ENCODE data around the gene CKAP4. TPM values are rescaled to one million over a fixed set of nuclear protein-coding genes. Genes with fewer than 3 reads are reported as not detected.

The CKAP4 gene
- total and polyA plus RNA-seq, 2 of the 13 experiments (the other 11 are each of a cell fraction or from before 2014, with no cell fraction given): 39.2 to 70.2 TPM

GRCh38 chr12:106288494-106289195 is 40.8 kb upstream of the CKAP4 start (continued):
- TF ChIP-seq RBAK (CRISPR knock-in tag; IDR thresholded peaks at IDR 0.05): no peak
- TF ChIP-seq ZNF562 (CRISPR knock-in tag; IDR thresholded peaks at IDR 0.05; ENCODE audit: borderline replicate concordance): no peak
- TF ChIP-seq HNF1A (IDR thresholded peaks at IDR 0.05; ENCODE audit: low read depth): 0 out of 2 replicates have a peak, but pooled peaks have one; percentile 20
- TF ChIP-seq HNF1A (CRISPR knock-in tag; IDR thresholded peaks at IDR 0.05; ENCODE audit: borderline replicate concordance): peak; percentile 55; the same call in 1 of the 2 replicates
- TF ChIP-seq ZNF572 (CRISPR knock-in tag; IDR thresholded peaks at IDR 0.05): no peak
- no peak for TF ChIP-seq ZKSCAN8 (CRISPR knock-in tag; IDR thresholded peaks at IDR 0.05; ENCODE audit: borderline replicate concordance)
- peak; percentile 79; the same call in 1 of the 2 replicates for TF ChIP-seq PRDM10 (CRISPR knock-in tag; IDR thresholded peaks at IDR 0.05; ENCODE audit: low read depth)
- no peak for TF ChIP-seq ZC3H4 (CRISPR knock-in tag; IDR thresholded peaks at IDR 0.05; ENCODE audit: borderline replicate concordance)
- peak; percentile 48 for TF ChIP-seq MAX (IDR thresholded peaks at IDR 0.05)
- peak; percentile 26; the same call in 1 of the 2 replicates for TF ChIP-seq ZMYM4 (CRISPR knock-in tag; IDR thresholded peaks at IDR 0.05)
- TF ChIP-seq ZNF713 (CRISPR knock-in tag; IDR thresholded peaks at IDR 0.05): no peak
- TF ChIP-seq SP5 (CRISPR knock-in tag; IDR thresholded peaks at IDR 0.05; ENCODE audit: borderline replicate concordance, low read depth): no peak; the same call in 1 of the 2 replicates
- no peak for TF ChIP-seq MBNL3 (CRISPR knock-in tag; conservative IDR thresholded peaks at IDR 0.05)
- TF ChIP-seq ZNF256 (CRISPR knock-in tag; conservative IDR thresholded peaks at IDR 0.05): no peak
- no peak for TF ChIP-seq SIX4 (CRISPR knock-in tag; IDR thresholded peaks at IDR 0.05)
- TF ChIP-seq ZFY (CRISPR knock-in tag; IDR thresholded peaks at IDR 0.05): 0 out of 2 replicates have a peak, but pooled peaks have one; percentile 22
- TF ChIP-seq PAF1 (CRISPR knock-in tag; IDR thresholded peaks at IDR 0.05): no peak
- no peak for TF ChIP-seq TOE1 (CRISPR knock-in tag; IDR thresholded peaks at IDR 0.05)
- TF ChIP-seq KLF12 (CRISPR knock-in tag; IDR thresholded peaks at IDR 0.05; ENCODE audit: borderline replicate concordance): no peak
- no peak for TF ChIP-seq THYN1 (CRISPR knock-in tag; IDR thresholded peaks at IDR 0.05; ENCODE audit: borderline replicate concordance, low read depth)
- no peak for TF ChIP-seq CBFB (CRISPR knock-in tag; IDR thresholded peaks at IDR 0.05)
- no peak for TF ChIP-seq IKZF4 (CRISPR knock-in tag; IDR thresholded peaks at IDR 0.05; ENCODE audit: borderline replicate concordance, low read depth, not compliant biosample characterization)
- TF ChIP-seq WIZ (CRISPR knock-in tag; IDR thresholded peaks at IDR 0.05): no peak

Data from HepG2 (cell line).